Measurements from ENCODE around the gene DDX24.

The DDX24 gene

DNA sequence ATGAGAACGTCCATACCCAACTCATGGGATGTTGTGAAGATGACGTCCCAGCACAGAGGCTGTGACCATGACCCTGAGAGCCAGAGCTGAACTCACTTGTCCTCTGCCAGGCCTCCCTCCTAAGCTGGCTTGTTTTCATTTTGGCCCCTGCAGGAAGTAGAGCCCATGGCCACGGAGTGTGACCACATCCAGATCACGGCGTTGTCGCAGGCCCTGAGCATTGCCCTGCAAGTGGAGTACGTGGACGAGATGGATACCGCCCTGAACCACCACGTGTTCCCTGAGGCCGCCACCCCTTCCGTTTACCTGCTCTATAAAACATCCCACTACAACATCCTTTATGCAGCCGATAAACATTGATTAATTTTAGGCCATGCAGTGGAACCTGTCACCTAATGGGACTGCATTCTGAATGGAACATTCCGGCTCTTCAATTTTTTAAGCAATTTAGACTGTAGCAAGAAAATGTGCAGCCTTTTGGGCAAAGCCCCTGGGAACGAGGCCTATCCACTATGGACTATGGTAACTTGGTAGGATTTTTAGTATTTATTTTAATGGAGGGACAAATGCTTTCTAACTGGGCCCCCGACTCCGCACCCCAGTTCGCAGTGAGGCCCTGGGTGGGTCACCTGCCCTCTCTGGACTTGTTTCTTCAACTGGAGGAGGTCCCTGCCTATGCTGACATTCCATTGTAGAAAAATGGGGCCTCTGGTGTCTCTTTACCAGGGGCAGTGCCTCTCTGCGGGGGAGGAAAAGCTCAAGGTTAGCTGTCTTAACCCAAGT is 35.2 kb downstream of the DDX24 start:
- DNase-seq: no peak

DNA sequence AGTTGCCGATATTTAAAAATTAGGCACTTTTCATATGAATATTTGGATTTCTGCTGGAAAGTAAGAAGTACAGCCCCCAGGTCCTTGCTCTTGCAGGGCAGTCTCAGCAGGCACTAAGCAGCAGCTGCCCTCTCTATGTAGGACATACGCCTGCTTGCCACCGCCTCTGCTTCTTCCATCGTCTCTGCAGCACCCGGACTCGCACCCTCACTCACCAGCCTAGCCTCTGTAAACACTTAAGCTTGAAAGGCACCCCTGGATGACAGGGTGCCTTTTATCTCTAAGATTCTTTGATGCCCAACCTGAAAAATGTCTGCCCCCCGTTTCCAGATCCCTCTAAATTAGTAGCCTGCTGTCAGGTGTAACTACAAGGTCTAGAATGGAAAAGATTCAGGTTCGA is 35.9 kb downstream of the DDX24 start:
- no peak for DNase-seq

DNA sequence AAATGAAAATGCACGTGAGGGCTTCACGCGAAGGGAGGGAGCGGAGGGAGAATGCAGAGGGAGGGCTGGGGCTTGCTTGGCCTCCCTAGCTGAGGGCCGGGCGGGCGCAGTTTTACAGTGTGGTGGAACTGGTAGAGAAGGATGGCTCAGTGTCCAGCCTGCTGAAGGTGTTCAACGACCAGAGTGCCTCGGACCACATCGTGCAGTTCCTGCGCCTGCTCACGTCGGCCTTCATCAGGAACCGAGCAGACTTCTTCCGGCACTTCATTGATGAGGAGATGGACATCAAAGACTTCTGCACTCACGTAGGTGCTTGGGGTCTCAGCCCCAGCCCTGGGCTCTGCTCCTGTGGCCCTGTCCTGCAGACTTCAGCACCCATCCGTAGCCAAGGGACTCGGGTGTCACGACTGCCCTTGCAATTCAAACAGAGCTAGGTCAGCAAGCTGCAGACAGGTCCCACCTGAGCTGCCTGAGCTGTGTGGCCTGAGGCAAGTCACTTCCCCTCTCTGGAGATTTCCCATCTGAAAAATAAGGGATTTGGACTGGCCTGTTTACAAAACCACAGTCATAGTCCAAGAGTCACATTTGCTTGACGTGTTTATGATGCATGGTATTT is 36.4 kb downstream of the DDX24 start:
- DNase-seq: no peak

DNA sequence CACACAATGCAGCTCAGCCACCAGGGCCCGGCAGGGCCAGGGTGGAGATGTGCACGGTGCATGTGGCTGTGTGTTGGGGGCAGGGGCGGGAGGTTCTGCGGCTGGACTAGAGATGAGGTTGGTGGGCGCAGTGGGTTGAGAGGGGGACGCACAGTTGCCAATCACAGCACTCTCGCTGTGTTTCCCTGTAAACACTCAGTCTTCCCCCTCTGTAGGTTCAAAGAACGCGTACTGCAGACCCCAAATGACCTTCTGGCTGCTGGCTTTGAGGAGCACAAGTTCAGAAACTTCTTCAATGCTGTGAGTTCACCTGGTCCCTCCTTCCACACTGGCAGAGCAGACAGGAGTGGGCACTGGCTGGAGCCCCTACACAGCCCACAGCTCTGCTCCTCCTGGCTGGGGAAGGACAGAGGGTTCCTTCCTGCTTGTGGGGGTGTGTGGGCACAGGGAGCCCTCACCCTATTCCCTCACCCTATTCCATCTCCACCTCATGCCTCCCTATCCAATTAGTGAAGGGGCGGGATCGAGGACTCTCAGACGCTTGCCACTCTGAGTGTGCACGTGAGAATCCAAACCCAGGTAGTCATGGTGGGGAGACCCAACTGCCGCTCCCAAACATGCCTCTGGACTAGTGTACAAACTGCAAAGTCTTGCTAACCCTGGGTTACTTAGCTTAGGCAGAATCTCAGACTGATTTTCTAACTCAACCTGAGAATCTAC is 37.1 kb downstream of the DDX24 start:
- no peak for DNase-seq

DNA sequence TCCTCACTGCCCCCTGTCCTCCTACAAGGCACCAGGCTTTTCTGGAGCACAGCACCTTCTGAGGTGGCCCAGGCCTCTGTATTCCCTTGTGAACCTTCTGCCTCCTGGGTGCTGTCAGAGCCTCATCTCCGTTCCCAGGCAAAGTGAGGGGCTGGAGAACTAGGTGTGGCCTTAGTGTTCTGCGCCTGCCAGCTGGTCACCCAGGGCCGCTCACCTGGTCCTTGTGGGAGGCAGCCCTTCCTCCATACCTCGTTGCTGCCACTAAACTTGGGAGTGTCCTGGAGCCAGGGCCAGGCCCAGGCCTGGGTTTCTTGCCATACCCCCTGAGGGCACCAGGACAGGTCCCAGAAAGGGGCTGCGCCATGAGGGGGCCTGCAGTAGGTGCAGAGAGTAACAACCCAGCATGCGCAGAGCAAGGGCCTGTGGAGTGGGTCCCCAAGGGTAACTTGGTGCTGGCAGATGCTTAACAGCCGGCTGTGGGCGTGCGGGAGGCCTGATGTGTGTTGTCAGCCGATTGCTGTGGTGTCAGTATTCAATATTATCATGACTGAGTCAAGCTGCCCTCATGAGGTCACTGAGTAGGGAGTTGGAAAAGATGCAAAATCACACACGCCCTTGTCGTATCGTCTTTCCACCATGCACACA is 37.8 kb downstream of the DDX24 start:
- DNase-seq: no peak

DNA sequence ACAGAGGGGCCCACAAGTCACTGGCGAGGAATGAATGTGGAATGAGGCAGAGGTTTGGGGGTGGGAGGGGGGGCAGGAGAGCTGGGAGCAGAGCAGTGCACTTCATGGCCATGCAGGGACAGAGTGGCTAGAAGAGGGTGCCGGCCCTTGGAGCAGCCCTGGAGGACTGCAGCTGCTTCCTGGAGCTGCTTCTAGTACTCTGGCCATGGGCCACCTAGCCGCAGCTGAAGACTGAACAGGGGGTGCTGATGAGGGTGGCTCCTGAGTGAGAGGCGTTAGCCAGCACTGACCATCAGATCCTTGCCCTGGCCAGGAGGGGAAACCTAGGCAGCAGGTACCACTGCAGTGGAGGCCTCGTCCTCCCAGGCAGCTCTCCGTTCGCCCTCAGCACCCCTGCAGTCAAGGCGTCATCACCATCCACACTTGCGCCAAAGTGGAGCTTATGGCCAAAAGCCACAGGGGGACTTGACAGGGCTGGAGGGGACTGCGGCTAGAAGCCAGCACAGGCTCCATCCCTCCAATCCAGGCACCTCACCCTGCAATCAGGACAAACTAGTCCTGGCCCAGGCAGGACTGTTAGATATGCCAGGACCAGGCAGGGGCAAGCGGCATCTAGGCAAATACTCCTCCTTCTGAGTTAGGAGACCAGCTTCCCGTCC is 38.4 kb downstream of the DDX24 start:
- no peak for DNase-seq

DNA sequence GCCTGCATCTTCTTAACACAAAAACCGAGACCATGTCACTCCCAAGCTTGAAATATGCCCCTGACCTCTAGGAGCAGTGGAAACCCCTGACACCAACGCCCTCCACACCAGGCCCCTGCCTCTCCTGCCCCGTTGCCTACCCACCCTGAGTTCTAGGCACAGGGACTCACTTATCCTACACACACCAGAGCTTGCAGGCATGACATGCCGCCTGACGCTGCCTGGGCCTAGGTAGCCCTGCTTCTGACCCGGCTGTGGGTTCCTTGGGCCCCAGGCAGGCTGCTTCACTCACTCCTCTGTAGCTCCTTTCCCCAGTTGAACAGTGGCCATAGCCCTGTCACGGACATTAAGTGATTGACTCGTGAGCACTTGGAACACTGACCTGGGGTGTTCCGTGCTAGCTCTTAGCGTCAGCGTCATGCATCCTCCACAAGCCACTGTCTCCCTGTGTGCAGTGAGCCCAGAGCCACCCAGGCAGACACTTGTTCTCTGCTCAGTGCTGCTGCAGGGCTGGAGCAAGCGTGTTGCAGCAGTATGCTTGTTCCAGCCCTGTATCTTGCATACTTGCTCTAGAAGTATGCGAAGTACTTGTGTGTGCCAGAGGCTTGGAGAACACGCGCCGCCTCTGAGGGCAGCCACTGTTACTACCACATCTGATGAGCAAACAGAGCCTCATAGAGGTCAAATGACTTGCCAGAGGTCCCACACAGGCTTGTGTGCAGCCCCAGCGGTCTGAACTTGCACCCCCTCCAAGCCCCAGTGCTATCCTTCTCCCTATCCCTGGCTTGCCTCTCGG is 39.3 kb downstream of the DDX24 start:
- DNase-seq: no peak

DNA sequence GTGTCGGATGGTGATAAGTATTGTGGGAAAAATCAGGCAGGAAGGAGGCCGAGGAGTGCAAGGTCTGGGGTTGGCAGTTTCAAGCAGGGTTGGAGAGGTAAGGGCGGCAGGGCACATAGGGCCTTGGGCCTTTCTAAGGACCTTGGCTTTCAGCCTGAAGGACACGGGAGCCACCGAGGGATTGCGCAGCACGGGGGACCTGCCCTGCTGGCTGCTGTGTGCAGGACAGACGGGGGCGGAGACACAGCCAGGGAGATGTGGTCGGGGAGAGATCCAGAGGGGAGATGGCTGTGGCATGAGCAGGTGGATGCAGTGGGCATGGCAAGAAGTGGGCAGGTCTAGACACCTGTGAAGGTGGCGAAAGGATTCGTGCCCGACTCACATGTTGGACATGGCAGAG is 40.2 kb downstream of the DDX24 start:
- no peak for DNase-seq

DNA sequence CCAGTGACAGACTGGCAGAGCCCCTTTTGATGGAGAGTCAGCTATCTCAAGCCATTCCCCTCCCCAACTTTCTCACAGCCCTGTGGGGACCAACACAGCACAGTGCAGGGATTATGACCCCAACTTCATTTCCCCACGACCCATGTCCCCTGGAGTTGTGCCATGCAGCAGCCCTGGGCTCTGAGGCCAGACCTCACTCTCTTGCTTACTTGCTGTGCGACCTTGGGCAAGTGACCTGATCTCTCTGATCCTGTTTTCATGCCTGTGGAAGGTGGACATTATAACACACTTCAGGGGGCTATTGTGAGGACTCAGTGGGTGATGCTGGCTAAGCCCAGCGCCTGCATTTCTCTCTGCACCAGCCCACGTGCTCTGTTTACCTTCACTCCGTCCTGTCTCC is 40.8 kb downstream of the DDX24 start:
- no peak for DNase-seq

DNA sequence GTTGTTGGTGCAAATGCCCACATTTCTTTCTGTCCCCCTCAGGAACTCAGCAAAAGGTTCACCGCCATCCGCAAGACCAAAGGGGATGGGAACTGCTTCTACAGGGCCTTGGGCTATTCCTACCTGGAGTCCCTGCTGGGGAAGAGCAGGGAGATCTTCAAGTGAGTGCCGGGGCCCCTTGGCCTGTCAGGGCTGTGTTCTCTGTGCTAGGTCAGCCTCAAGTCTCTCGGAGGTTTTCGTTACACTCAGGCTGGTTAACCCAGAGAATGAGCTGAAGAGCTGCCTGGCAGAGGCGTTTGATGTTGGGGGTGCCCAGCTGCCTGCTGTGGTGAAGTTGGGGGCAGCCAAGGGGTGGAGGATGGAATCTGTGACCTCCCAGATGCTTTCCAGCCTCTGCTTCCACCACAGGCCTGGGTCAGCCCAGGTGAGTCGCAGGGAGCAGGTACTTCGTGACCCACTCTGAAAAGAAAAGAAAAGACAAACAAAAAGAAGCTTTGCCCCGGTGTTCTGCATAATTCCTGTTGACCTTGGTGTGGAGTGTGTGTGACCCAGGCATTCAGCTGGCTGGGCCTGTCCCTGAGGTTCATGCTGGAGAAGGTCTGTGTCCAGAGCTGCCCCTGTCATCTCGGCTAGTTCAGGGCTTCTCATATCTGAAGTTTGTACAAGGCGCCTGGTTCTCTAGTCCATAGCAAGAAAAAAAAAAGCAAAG is 41.9 kb downstream of the DDX24 start:
- no peak for DNase-seq

DNA sequence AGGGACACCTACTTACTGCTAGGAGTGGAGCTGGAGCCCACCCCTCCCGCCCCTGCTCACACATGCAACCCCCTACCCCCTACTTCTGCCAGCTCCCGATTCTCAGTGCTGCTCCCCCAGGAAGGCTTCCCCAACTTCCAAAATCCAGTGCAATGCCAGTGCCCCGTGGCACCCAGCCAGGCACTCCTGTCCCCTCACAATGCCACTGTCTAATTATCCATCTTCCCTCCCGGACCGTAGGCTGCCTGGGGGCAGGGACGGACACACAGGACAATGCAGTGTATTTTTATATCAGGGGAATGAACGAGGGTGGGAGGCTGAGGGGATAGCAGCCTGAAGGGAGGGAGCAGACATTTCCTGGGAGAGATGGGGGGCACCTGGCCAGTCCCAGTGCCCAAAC is 42.5 kb downstream of the DDX24 start:
- DNase-seq: no peak

DNA sequence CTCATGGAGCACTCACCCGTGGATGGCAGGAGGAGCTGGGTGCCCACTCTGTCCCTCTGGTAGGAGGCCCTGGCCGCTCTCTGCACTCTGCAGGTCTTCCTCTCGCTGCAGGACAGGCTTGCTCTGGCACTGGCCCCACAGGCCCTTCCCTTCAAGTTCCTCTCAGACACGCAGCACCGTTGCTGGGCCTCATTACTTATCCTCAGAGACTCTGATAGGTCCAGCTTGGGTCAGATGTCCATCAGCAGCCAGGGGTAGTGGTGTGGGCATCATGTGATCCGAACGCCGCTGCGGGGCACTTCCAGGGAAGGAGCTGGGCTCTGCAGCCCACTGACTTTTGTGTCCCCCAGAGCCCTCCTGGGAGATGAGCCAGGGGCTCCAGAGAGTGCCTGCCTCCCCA is 43.0 kb downstream of the DDX24 start:
- no peak for DNase-seq

DNA sequence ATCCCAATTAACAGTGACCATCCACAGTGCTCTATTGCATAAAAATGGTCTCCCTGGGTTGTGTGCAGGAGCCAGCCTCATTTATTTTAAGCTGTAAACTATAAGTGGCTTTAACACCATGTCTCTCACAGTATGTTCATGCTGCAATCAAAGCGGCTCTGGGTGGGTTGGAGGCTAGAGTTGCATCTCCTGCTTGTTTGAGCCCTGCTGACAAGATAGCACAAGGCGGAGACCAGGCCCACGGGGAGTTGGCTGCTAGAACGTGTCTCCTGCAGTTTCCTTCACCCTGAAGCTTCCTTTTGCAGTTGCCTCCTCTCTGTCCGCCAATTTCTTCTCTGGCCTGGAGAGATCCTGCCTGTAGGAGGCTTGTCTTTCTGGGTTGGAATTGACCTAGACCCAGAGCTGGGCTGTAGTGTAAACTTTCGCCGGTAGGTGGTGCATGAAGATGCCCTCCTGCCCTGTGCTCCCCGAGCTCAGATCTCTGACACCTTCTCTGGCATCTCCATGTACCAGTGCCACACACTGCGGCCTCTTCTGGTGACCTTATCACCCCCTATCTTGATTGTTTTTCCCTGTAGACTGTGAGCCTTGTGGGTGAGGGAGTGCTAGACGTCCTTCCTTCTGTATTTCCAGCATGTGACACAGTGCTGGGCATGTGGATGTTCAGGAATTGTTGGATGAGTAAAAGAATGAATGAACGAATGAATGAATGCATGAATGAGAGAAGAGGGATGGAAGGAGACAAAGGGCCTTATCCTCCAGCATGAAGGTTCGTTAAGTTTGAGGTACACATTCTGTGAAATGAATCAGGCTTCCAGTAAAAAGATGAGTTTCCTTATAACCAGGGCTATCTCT is 44.5 kb downstream of the DDX24 start:
- peak; percentile 11 for DNase-seq

DNA sequence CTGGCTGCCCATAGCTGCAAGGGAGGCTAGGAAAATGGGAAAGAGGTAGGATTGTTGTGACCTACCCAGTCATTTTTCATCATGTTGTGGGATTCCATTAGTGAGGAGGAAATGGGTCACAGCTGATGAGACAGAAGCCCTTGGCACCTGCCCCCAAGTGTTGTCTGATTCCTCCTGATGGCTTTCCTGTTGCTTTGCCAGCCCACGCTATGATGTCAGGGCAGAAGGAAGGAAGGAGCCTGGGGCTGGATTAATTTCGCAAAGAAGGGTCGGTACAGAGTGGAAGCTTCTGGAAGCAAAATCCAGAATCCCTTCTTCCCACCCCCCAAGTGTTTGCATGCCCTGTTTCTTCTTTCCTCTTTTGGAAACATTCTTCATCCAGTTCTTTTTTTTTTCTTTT is 46.1 kb downstream of the DDX24 start:
- no peak for DNase-seq

DNA sequence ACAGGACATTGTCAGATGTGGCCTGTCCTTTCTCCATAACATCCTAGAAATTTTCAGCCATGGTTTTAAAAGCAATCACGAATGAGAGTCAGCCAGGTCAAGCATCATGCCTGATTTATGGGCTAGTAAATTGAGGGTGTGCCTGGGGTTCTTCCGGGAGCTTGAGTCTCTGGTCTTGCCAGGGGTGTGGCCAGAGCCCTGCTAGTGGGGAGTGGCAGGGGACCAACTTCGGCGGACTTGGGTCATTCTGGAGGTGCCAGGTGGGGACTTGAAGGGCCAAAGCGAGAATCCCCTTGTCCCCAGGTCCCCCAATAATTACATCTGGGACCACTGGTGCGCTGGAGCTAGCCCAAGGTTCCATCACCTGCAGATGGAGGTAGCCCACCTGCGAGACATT is 49.1 kb downstream of the DDX24 start:
- DNase-seq: no peak

DNA sequence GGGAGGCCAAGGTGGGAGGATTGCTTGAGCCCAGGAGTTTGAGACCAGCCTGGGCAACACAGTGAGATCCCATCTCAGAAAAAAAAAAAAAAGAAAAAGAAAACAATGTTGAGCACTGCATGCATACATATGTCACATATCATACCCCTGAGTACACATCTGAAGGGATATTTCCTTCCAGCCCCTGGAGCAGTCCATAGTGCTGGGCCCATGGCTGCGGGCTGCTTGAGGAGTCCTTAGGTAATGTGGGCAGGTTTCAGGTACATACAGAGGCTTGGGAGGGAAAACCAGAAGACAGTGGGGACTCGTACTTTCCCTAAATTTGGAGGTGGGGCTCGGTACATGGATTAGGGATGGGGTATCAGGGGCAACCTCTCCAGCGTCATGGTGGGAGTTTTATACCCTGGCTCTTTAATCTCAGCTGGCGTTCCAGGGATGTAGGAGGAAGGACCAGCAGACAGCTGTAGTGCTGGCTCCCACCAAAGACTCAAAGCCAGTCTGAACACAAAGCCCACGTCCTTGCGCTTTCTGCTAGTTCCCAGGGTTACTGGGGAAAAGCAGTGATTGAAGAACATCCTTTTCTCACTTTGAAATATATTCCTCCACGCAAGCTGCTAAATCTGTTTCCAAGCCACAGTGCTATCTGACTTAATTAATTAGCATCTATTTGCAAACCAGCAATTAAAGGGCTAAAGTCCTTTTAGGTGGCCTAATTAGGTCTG is 49.7 kb downstream of the DDX24 start:
- no peak for DNase-seq

DNA sequence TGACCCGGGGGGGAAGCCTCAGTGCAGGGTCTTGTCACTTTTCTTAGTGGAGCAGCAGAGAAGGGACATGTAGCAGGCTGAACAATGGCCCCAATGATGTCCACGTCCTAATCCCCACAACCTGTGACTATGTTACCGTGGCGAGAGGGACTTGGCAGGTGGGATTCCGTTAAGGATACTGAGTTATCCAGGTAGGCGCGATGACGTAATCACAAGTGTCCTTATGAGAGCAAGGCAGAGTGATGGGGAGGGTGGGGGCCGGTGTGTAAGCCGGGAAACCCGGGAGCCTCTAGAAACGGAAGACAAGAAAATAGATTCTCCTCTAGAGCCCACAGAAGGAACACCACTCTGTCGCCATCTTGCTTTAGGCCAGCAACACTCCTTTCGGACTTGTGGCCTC is 50.4 kb downstream of the DDX24 start:
- DNase-seq: no peak

DNA sequence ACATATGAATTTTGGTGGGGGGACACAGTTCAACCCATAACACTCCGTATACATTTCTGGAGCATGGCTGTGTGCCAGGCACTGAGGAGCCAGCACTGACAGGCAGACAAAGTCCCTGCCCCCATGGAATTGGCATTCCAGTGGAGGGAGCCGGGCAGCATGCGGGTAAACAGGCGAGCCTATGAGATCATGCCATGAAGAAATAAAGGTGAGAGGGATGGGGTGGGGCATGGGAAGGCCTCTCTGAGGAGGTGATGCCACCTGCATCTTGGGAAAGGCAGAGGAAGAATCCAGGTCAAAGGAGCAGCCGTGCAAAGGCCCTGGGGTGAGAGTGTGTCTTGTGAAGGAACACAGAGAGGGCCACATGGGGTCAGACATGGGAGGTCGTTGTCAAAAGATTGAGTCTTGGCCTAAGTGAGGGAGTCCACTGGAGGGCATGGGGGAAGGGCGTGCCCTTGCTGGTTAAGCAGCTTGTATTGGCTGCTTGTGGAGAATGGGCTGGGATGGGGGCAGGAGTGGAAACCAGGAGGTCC is 51.3 kb downstream of the DDX24 start:
- DNase-seq: no peak

DNA sequence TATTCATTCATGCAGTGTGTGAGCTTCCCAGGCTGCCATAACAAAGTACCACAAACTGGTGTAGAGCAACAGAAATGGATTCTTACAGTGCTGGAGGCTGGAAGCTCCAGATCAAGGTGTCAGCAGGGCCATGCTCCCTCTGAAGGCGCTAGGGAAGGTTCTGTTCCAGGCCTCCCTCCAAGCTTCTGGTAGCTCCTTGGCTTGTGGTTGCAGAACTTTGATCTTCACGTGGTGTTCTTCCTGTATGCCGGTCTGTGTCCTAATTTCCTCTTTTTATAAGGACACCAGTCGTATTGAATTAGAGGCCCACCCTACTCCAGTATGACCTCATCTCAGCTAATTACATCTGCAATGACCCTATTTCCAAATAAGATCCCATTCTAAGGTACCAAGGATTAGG is 51.7 kb downstream of the DDX24 start:
- DNase-seq: no peak

DNA sequence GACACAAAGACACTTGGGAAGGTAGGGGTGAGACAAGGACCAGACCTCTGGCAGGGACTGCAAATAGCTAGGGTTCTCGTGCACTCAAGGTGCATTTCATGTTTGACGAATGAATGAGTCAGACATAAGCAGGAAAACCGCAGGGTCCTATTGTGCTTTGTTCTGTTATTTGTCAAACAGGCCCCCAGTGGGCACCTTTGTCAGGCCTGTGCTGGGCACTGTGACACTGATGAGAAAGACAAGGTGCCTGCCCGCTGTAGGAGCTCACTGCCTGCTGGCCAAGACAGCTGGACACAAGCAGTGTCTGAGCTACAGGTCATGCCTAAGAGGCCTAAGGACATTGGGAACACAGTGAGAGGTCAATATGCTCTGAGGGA is 52.6 kb downstream of the DDX24 start:
- DNase-seq: no peak

All from NCI-H2107 (cell line).